Glomerular endothelial cell (primary cell): ENCODE measurements around the gene AP2B1. TPM values are rescaled to one million over a fixed set of nuclear protein-coding genes. Genes with fewer than 3 reads are reported as not detected.
"Not testable (repeated sequence)": the region's sequence is repeated elsewhere in the genome, so short reads cannot be mapped to it uniquely, and the experiment has no call there.

Source experiments
- DNase-seq: peaks from one replicate; pipeline ENCODE4 v3.0.0-alpha.2; 2011; ENCODE audit warnings: low read depth, low spot score; ENCODE audit errors: extremely low read depth
- total RNA-seq: library from RNA; depleted of rRNA; stranded (reverse); fragments of >200 nt; gene quantifications from 2 replicates; pipeline ENCODE4 v1.2.3, GENCODE V29; 2015

The AP2B1 gene
- total RNA-seq, 1 donor from 2014 or later = 203 TPM

GRCh38 chr17:35694906-35695305, 107.8 kb downstream of the AP2B1 start:
- DNase-seq = no peak

GRCh38 chr17:35695613-35696012, 108.5 kb downstream of the AP2B1 start:
- DNase-seq = no peak

- no peak for DNase-seq
Observed at GRCh38 chr17:35698800-35699199, 111.7 kb downstream of the AP2B1 start.

GRCh38 chr17:35700150-35700549, 113.0 kb downstream of the AP2B1 start:
- no peak for DNase-seq

DNA sequence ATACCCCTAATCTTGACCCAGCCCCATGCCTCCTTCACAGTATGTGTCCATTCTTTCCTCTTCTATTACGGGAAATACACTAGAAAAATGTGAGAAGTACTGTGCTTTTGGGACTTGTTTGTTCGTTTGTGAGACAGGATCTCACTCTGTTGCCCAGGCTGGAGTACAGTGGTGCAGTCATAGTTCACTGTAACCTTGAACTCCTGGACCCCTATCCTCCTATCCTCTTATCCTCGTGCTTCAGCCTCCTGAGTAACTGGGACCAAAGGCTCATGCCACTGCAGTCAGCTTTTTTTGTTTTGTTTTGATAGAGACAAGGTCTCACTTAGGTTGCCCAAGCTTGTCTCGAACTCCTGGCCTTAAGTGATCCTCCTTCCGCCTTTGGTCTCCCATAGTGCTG, 114.4 kb downstream of the AP2B1 start:
- no peak for DNase-seq

DNA sequence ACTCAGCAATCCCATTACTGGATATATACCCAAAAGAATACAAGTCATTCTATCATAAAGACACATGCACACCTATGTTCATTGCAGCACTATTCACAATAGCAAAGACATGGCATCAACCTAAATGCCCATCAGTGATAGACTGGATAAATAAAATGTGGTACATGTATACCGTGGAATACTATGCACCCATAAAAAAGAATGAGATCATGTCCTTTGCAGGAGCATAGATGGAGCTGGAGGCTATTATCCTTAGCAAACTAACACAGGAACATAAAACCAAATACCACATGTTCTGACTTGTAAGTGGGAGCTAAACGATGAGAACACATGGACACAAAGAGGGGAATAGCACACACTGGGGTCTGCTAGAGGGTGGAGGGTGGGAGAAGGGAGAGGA, 116.2 kb downstream of the AP2B1 start:
- DNase-seq = not testable (repeated sequence)

GRCh38 chr17:35705230-35705629, 118.1 kb downstream of the AP2B1 start:
- no peak for DNase-seq

DNA sequence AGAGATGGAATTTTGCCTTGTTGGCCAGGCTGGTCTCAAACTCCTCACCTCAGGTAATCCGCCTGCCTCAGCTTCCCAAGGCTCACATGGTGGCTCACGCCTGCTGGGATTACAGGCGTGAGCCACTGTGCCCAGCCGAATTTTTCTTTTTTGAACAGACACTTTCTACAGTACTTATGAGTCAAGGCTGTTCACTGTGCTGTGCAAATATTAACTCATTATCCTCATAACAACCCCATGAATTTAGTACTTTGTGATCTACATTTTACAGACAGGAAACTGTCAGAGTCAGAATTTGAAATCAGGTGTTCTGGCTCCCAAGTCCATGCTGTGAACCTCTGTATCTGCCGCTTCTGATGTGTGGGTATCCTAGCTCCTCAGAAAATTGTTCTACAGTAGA, 118.6 kb downstream of the AP2B1 start:
- DNase-seq = no peak

GRCh38 chr17:35708149-35708548, 121.0 kb downstream of the AP2B1 start:
- DNase-seq = no peak

DNA sequence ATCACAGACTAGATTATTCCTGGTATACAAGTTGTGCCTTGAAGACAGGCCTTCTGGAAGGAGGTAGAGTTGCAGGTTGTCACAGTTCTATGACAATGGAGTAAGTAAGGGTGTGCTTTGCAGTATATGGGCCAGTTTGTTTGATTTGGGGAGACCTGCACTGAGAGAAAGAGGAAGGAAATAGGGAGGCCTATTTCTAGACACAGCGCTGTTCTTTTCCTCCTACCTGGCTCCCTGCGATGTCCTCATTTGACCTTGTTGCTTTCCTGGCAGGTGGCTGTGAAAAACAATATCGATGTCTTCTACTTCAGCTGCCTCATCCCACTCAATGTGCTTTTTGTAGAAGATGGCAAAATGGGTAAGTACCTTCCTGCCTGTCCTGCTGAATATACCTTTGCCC, 121.8 kb downstream of the AP2B1 start:
- DNase-seq = no peak

DNA sequence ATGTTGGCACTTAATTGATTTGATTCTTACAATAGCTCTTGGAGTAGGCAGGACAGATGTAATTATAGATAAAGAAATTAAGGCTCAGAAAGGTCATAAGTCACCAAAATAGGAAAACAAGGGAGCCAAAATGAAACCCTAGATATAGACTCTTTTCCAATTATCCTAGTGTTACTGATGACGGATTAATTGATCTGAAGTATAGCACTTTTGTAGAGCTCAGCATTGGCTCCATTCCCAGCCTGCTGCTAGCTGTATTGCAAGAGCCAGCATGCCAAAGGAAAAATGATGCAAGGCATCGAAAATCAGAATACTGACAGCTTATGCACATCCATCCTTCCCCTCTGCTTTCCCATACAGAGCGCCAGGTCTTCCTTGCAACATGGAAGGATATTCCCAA, 122.8 kb downstream of the AP2B1 start:
- no peak for DNase-seq

GRCh38 chr17:35710950-35711349, 123.8 kb downstream of the AP2B1 start:
- no peak for DNase-seq

- peak; percentile 81 for DNase-seq
Observed at GRCh38 chr17:35713069-35713728, 126.1 kb downstream of the AP2B1 start.

DNA sequence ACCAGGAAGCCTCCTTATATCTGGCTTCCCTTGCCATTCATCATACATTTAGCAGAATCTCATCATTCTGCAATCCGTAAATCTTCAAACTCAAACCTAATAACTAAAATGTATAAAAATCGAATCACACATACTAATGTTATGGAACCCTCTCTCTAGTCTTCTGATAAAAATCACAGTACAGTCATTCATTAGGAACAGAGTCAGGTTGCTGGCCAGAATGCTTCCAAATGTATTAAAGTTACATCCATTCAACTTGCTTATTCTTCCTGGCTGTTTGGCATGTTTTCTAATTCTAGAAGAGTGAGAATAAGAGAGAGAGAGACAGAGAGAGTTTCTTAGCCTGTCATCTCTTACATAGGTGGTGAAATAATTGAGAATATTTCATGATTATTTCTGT, 127.9 kb downstream of the AP2B1 start:
- DNase-seq = no peak

- DNase-seq = no peak
Observed at GRCh38 chr17:35715416-35715815, 128.3 kb downstream of the AP2B1 start.

DNA sequence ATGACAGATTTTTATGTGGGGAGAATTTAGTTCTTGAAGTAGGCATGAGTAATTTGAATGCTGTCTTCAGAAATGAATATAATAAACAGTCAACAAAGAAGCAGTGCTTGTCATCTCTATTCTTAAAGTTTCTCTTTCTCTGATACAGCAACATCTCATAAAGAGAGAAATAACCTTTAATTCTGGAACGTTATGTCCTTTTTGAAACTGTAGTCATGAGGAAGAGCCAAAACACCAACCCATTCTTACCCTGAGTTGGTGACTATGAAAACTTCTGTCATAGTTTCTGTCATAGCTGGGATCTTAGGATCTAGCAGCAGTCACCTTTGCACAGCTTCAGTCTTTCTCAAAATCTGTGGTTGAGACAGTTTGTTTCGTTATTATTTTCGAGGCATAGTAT, 129.1 kb downstream of the AP2B1 start:
- no peak for DNase-seq

DNA sequence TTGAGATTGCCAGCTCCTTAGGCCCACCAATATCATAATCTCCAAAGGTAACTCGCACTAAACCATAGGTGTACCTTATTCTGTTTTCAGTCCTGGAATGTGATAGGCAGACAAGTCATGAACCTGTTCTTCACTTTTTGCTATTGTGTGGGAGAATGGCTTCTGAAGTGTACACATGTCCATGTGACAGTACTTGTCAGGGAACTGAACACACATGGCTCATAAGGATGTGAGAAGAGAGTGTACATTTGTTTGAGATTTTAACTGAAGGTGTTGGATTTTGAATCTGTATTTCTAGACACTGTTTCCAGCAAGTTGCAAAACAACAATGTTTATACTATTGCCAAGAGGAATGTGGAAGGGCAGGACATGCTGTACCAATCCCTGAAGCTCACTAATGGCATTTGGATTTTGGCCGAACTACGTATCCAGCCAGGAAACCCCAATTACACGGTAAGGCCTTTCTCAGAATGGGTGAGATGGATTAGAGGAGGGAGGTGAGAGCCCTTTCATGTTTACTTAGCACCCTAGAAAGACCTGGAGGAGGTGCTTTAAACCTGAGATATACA, 129.9 kb downstream of the AP2B1 start:
- no peak for DNase-seq

- no peak for DNase-seq
Observed at GRCh38 chr17:35717475-35717874, 130.4 kb downstream of the AP2B1 start.

GRCh38 chr17:35723735-35724134, 136.6 kb downstream of the AP2B1 start:
- no peak for DNase-seq

DNA sequence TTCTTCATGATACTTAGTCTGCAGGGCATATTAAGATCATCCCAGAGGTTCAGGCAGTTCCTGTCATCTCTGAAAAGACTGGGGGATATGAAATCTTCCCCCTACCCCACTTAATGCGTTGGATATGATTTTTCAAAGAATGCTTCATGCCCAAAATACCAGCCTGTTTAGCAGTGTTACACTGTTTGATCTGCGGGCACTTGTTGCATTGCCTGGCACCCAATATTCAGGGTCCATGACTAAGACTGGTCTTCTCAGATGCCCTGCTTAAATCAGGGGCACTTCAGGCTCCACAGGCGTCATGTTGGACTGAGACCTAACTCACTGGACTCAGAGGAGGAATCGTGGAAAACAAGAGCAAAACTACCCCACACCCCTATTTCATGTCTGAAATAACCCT, 137.9 kb downstream of the AP2B1 start:
- no peak for DNase-seq

DNA sequence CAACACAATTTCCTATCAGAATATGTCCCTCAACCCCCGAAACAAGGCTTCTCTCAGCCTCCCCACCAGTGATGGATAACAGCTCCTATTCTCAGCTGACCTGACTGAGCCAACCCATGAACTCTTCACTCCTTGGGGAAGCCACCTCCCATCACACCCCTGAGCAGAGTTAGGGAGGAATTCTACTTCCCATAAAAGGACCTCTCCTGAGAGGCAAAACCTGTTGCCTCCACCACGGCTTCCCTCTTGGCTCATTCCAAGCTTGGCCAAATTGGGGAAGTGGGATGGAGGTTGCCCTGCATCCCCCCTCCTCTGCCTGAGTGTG, 138.6 kb downstream of the AP2B1 start:
- DNase-seq = no peak

DNA sequence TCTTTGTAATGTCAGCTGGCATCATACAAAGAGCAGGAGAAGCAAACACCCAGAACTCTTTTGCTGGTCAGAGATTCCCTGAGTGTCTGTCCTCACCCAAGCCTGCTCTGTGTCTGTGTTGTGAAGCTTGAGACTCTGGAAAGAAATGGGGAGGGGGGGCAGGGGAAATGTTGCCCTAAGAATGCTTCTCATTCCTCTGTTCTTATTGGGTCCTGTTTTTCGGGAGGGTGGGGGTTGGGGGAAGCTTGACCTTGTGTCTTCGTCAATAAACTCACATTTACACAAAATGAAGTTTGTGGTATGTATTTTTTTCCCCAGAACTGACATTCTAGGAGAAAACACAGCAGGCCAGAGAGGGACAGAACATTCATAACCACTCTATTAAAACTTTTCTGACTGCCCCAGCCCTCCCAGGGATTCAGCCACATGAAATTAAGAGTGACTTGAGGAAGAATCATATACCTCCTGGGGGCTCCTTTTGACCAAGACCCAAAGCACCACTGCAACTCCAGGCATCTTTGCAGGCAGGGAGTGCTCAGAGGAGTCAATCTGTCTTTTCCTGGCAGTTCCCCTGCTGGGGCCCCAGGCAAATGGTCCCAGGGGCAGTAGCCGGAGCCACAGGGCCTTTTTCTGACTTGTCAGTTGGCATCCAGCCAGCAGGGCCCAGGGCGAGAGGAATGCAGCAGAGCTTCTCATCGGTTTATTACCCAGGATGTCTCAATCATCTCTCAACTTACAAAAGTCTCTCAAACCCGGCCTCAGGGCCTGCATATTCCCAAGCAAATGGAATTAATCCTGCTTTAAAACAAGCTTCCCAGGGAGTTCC, 139.2 kb downstream of the AP2B1 start:
- DNase-seq = no peak
